ENCODE results near the gene CCNE1. TPM values are rescaled to one million over a fixed set of nuclear protein-coding genes. Genes with fewer than 3 reads are reported as not detected.

CCNE1 gene
- total RNA-seq, 1 donor from 2014 or later, result 14.7 TPM

- H3K27ac Mint-ChIP-seq, result no peak overlapping the region
- peaks cover 45% of the 10 kb centered on the region for H3K27me3 Mint-ChIP-seq (ENCODE audit: low read depth)
- H3K36me3 Mint-ChIP-seq, result no peaks in the 10 kb centered on the region
- H3K9me3 Mint-ChIP-seq, result peaks cover 10% of the 10 kb centered on the region
- DNase-seq (ENCODE audit: low spot score in 2 of 2, unreplicated experiment in 2 of 2), result no peak
- no peak for TF ChIP-seq CTCF (IDR thresholded peaks at IDR 0.05; ENCODE audit: unreplicated experiment)
- peaks cover 5% of the 10 kb centered on the region for H3K4me1 Mint-ChIP-seq
- no peak overlapping the region for H3K4me3 Mint-ChIP-seq
Observed at GRCh38 chr19:29871143-29871542, 59.4 kb downstream of the CCNE1 start.

- peaks cover 4% of the 10 kb centered on the region for H3K9me3 Mint-ChIP-seq
- no peaks in the 10 kb centered on the region for H3K36me3 Mint-ChIP-seq
- peaks cover 48% of the 10 kb centered on the region for H3K27me3 Mint-ChIP-seq (ENCODE audit: low read depth)
- peaks cover 5% of the 10 kb centered on the region for H3K4me1 Mint-ChIP-seq
- DNase-seq (ENCODE audit: low spot score in 2 of 2, unreplicated experiment in 2 of 2), result no peak
- H3K4me3 Mint-ChIP-seq, result peak overlapping the region; percentile 48
- TF ChIP-seq CTCF (IDR thresholded peaks at IDR 0.05; ENCODE audit: unreplicated experiment), result no peak
- no peak overlapping the region for H3K27ac Mint-ChIP-seq
Observed at GRCh38 chr19:29872224-29872731, 60.5 kb downstream of the CCNE1 start.

- DNase-seq (ENCODE audit: low spot score in 2 of 2, unreplicated experiment in 2 of 2), result peak; percentile 68 to 81
- peaks cover 57% of the 10 kb centered on the region for H3K27me3 Mint-ChIP-seq (ENCODE audit: low read depth)
- no peak overlapping the region for H3K27ac Mint-ChIP-seq
- H3K4me1 Mint-ChIP-seq, result peaks cover 5% of the 10 kb centered on the region
- no peaks in the 10 kb centered on the region for H3K9me3 Mint-ChIP-seq
- H3K36me3 Mint-ChIP-seq, result no peaks in the 10 kb centered on the region
- peak; percentile 84 for TF ChIP-seq CTCF (IDR thresholded peaks at IDR 0.05; ENCODE audit: unreplicated experiment)
- H3K4me3 Mint-ChIP-seq, result peak overlapping the region; percentile 63
Observed at GRCh38 chr19:29873024-29873800, 61.4 kb downstream of the CCNE1 start.

Other genes starting within 250 kb of the CCNE1 start
- gene POP4, start 205.7 kb upstream of the CCNE1 start, total RNA-seq, result 39.7 to 46.2 TPM (median 39.9 TPM) in 3 replicates
- gene PLEKHF1, start 146.5 kb upstream of the CCNE1 start, total RNA-seq, result 0.47 to 0.92 TPM (median 0.64 TPM) in 3 replicates
- gene C19orf12, start 96.7 kb upstream of the CCNE1 start, total RNA-seq, result 26.9 to 29.8 TPM (median 27.1 TPM) in 3 replicates
- 61.7 to 65.5 TPM (median 63.6 TPM) in 3 replicates for gene URI1, start 130.2 kb downstream of the CCNE1 start, total RNA-seq

Measured in mesothelial cell of epicardium (in vitro differentiated cells).